OCI-LY7 (cell line): ENCODE data around the gene NTRK3. TPM values are rescaled to one million over a fixed set of nuclear protein-coding genes. Genes with fewer than 3 reads are reported as not detected.

ENCODE experiments used
- BruUV-seq: library from RNA; stranded (reverse); fragments of 400-500 nt; replicated peaks from 2 replicates; lab custom pipeline; 2021; lab: Mats Ljungman, UMichigan
- CTCF ChIA-PET: fragments of 300-600 bp; sonication (Branson Sonifier 250); formaldehyde crosslinking; loops from one replicate; lab custom pipeline; 2022; ENCODE audit warnings: antibody characterized with exemption; ENCODE audit not compliant: unreplicated experiment; lab: Charles Lee
- POLR2A ChIA-PET: fragments of 300-600 bp; sonication (Branson Sonifier 250); formaldehyde crosslinking; loops from one replicate; lab custom pipeline; 2022; ENCODE audit warnings: antibody characterized with exemption; lab: Charles Lee
- DNase-seq: peaks from one replicate; pipeline ENCODE4 v3.0.0-alpha.2; 2015; ENCODE audit warnings: low spot score
- H2AFZ ChIP-seq: fragments of 200-600 bp; sonication (generic), shearing (Covaris generic); 2 replicates; pipeline ENCODE4 v1.6.1; 2014; ENCODE audit warnings: mild to moderate bottlenecking, antibody characterized with exemption, low read length, moderate library complexity
- H3K27ac ChIP-seq: fragments of 200-600 bp; sonication (generic); 2 replicates; pipeline ENCODE4 v1.5.1; 2014; ENCODE audit warnings: mixed run types, low read depth, mild to moderate bottlenecking, moderate library complexity, low read length, inconsistent platforms; ENCODE audit not compliant: poor library complexity, severe bottlenecking
- H3K36me3 ChIP-seq: fragments of 200-600 bp; sonication (generic); 2 replicates; pipeline ENCODE4 v1.6.1; 2014; ENCODE audit warnings: mild to moderate bottlenecking, antibody characterized with exemption, low read length, moderate library complexity, mixed read lengths; ENCODE audit not compliant: insufficient read depth
- H3K4me1 ChIP-seq: fragments of 200-600 bp; sonication (generic); 2 replicates; pipeline ENCODE4 v1.5.1; 2014; ENCODE audit warnings: mild to moderate bottlenecking, low read length; ENCODE audit not compliant: insufficient read depth, poor library complexity, severe bottlenecking
- H3K4me2 ChIP-seq: fragments of 200-600 bp; sonication (generic); 2 replicates; pipeline ENCODE4 v1.6.1; 2014; ENCODE audit warnings: mild to moderate bottlenecking, low read length
- H3K4me3 ChIP-seq: fragments of 200-600 bp; sonication (generic); 2 replicates; pipeline ENCODE4 v1.5.1; 2014; ENCODE audit warnings: mild to moderate bottlenecking, low read depth, low read length; ENCODE audit not compliant: poor library complexity, severe bottlenecking
- H3K79me2 ChIP-seq: fragments of 200-600 bp; sonication (generic); 2 replicates; pipeline ENCODE4 v1.6.1; 2016; ENCODE audit warnings: low read depth, mild to moderate bottlenecking, low read length, moderate library complexity, mixed read lengths; ENCODE audit not compliant: insufficient read depth
- H3K9me2 ChIP-seq: fragments of 200-600 bp; sonication (generic); 2 replicates; pipeline ENCODE4 v1.6.1; 2016; ENCODE audit warnings: mild to moderate bottlenecking, low read length, mixed read lengths; ENCODE audit not compliant: insufficient read depth
- H3K9me3 ChIP-seq: fragments of 200-600 bp; sonication (generic); 2 replicates; pipeline ENCODE4 v1.6.1; 2014; ENCODE audit warnings: mild to moderate bottlenecking, mixed run types, low read length, mixed read lengths
- H4K20me1 ChIP-seq: fragments of 200-600 bp; sonication (generic); 2 replicates; pipeline ENCODE4 v1.6.1; 2014; ENCODE audit warnings: mild to moderate bottlenecking, antibody characterized with exemption, low read length, moderate library complexity, mixed read lengths; ENCODE audit not compliant: insufficient read depth
- CTCF ChIP-seq: fragments of 200-600 bp; sonication (generic); conservative IDR thresholded peaks from 2 replicates; pipeline ENCODE4 v1.5.1; 2014; ENCODE audit warnings: mild to moderate bottlenecking, antibody characterized with exemption, low read length, moderate library complexity, mixed read lengths
- EZH2phosphoT487 ChIP-seq: fragments of 200-600 bp; sonication (generic); IDR thresholded peaks from 2 replicates; pipeline ENCODE4 v1.6.1; 2018; ENCODE audit warnings: low read depth, borderline replicate concordance, mild to moderate bottlenecking, mixed run types, antibody characterized with exemption, low read length, moderate library complexity, mixed read lengths
- intact Hi-C: fragments of 100-400 bp; cut with micrococcal nuclease; formaldehyde crosslinking; loops from one replicate; pipeline ENCODE4 v1.10.0; 2022; ENCODE audit not compliant: unreplicated experiment
- small RNA-seq: library from RNA; depleted of rRNA; stranded (forward); fragments of <200 nt; gene quantifications from one replicate; pipeline ENCODE3, GENCODE V24; 2014
- total RNA-seq, 2 experiments: library from RNA; depleted of rRNA in 1 of 2; stranded (reverse); fragments of >200 nt in 1 of 2; shearing (Covaris generic) in 1 of 2; gene quantifications; 2 replicates each; pipeline ENCODE4 v1.2.3, GENCODE V29; 2014 to 2022

NTRK3 gene
- total RNA-seq, 2 experiments from 2014 or later = 0.50 to 2.5 TPM

GRCh38 chr15:87817553-87817952, 439.0 kb downstream of the NTRK3 start:
- intact Hi-C loops = no loop called here
- ChIA-PET CTCF (no interaction called here), POLR2A (no interaction called here)
- H3K4me3 ChIP-seq = no peak overlapping the region
- no peaks in the 10 kb centered on the region for H3K9me3 ChIP-seq
- no peaks in the 10 kb centered on the region for H3K9me2 ChIP-seq
- H3K27ac ChIP-seq = no peak overlapping the region
- H3K4me2 ChIP-seq = no peak overlapping the region
- no peaks in the 10 kb centered on the region for H4K20me1 ChIP-seq
- BruUV-seq = no TSS peak
- no peak for TF ChIP-seq CTCF
- TF ChIP-seq EZH2phosphoT487 = no peak
- H3K79me2 ChIP-seq = no peaks in the 10 kb centered on the region
- no peak for DNase-seq
- H2AFZ ChIP-seq = no peak overlapping the region
- no peaks in the 10 kb centered on the region for H3K36me3 ChIP-seq
- no peaks in the 10 kb centered on the region for H3K4me1 ChIP-seq

- Histone ChIP-seq H3K4me2 (no peak overlapping the region), H4K20me1 (no peaks in the 10 kb centered on the region), H3K36me3 (no peaks in the 10 kb centered on the region), H3K9me2 (no peaks in the 10 kb centered on the region), H3K4me3 (no peak overlapping the region), H2AFZ (no peak overlapping the region), H3K79me2 (no peaks in the 10 kb centered on the region), H3K4me1 (no peaks in the 10 kb centered on the region), H3K9me3 (no peaks in the 10 kb centered on the region), H3K27ac (no peak overlapping the region)
- BruUV-seq = no TSS peak
- ChIA-PET CTCF (no interaction called here), POLR2A (no interaction called here)
- intact Hi-C loops = no loop called here
- no peak for DNase-seq
- TF ChIP-seq EZH2phosphoT487 (no peak), CTCF (no peak)
Observed at GRCh38 chr15:87816811-87817210, 439.7 kb downstream of the NTRK3 start.

- no peaks in the 10 kb centered on the region for H3K9me2 ChIP-seq
- CTCF ChIA-PET = no interaction called here
- no peaks in the 10 kb centered on the region for H3K79me2 ChIP-seq
- no peak overlapping the region for H2AFZ ChIP-seq
- H3K36me3 ChIP-seq = no peaks in the 10 kb centered on the region
- POLR2A ChIA-PET = no interaction called here
- no peak for TF ChIP-seq EZH2phosphoT487
- no peak for TF ChIP-seq CTCF
- no peak for DNase-seq
- BruUV-seq = no TSS peak
- no peak overlapping the region for H3K4me2 ChIP-seq
- H4K20me1 ChIP-seq = no peaks in the 10 kb centered on the region
- intact Hi-C loops = no loop called here
- no peaks in the 10 kb centered on the region for H3K4me1 ChIP-seq
- H3K4me3 ChIP-seq = no peak overlapping the region
- H3K9me3 ChIP-seq = no peaks in the 10 kb centered on the region
- no peak overlapping the region for H3K27ac ChIP-seq
Observed at GRCh38 chr15:87816016-87816415, 440.5 kb downstream of the NTRK3 start.

Small RNAs within 50 kb of the gene (small RNA-seq; reads per million reads assigned to genes)
- gene MED28P6 = not detected

Other genes starting within 250 kb of the NTRK3 start
- 30.4 and 32.4 TPM in 2 replicates for gene MRPL46, start 210.6 kb upstream of the NTRK3 start, total RNA-seq (2014; rRNA removed; shearing (Covaris generic))
- 32.3 and 37.2 TPM in 2 replicates for gene MRPL46, start 210.6 kb upstream of the NTRK3 start, total RNA-seq (2022)
- gene MRPS11, start 211.0 kb upstream of the NTRK3 start, total RNA-seq (2014; rRNA removed; shearing (Covaris generic)) = 49.8 and 61.6 TPM in 2 replicates
- gene MRPS11, start 211.0 kb upstream of the NTRK3 start, total RNA-seq (2022) = 82.6 and 84.0 TPM in 2 replicates